ENCODE measurements around the gene PARVA. TPM values are rescaled to one million over a fixed set of nuclear protein-coding genes. Genes with fewer than 3 reads are reported as not detected.

Gene PARVA
- total RNA-seq, 1 experiment from 2014 or later, result not detected

DNA sequence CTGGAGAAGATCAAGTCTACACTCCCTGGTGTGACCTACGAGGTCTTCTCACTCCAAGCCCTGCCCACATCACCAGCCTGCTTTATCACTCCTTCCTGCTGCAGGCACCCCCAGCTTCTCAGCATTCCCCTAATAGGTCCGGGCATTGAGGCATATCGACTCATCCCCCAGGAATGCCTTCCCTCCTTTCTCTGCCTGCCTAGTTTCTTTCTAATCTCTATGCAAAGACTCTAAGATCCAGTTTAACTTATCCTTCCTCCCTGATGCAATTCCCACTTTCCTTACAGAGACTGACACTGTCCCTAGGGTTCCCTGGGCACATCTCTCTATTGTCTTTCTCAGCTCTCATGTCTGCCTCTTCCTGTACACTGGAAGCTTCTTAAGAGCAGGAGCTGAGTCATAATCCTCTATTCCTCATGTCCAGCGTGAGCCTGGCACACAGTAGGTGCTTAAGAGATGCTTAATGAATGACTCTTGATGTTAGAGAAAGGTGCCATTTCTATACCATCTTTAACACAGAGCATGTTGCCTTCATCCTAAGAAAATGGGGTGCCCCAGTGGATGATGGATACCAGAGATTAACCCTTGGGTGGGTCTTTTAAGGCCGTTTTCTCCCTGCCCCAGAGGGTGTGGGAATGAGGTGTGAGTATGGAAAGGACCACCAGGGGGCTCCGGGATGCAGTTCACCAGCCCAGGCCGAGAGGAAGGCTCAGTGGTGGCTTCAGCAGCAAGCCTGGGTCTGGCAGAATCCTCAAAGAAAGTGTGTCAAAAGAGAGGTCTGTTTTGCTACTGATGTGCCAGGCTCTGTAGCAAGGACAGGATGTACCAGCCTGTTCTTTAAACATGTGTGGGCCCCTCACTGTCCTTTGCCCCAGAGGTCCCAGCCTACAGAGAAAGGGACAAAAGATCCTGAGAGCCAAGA is 34.7 kb downstream of the PARVA start:
- Histone ChIP-seq H3K36me3 (ENCODE audit: insufficient read depth, low read length) (no peaks in the 10 kb centered on the region), H3K4me1 (ENCODE audit: low read length) (no peaks in the 10 kb centered on the region), H3K27ac (ENCODE audit: low read length) (no peak overlapping the region), H3K9me3 (ENCODE audit: low read length) (no peaks in the 10 kb centered on the region), H3K9ac (ENCODE audit: low read length) (no peak overlapping the region), H3K27me3 (ENCODE audit: low read length) (no peaks in the 10 kb centered on the region), H3K4me3 (ENCODE audit: low read length) (no peak overlapping the region), H3K79me2 (ENCODE audit: low read length) (no peaks in the 10 kb centered on the region), H3K9me2 (replicated peaks; ENCODE audit: insufficient read depth, low read length) (no peaks in the 10 kb centered on the region), H4K20me1 (ENCODE audit: insufficient read depth, low read depth, low read length) (no peaks in the 10 kb centered on the region), H2AFZ (ENCODE audit: low read length) (no peak overlapping the region), H3K4me2 (ENCODE audit: low read depth, low read length, poor library complexity, severe bottlenecking) (no peak overlapping the region)
- peak; percentile 81 for DNase-seq

DNA sequence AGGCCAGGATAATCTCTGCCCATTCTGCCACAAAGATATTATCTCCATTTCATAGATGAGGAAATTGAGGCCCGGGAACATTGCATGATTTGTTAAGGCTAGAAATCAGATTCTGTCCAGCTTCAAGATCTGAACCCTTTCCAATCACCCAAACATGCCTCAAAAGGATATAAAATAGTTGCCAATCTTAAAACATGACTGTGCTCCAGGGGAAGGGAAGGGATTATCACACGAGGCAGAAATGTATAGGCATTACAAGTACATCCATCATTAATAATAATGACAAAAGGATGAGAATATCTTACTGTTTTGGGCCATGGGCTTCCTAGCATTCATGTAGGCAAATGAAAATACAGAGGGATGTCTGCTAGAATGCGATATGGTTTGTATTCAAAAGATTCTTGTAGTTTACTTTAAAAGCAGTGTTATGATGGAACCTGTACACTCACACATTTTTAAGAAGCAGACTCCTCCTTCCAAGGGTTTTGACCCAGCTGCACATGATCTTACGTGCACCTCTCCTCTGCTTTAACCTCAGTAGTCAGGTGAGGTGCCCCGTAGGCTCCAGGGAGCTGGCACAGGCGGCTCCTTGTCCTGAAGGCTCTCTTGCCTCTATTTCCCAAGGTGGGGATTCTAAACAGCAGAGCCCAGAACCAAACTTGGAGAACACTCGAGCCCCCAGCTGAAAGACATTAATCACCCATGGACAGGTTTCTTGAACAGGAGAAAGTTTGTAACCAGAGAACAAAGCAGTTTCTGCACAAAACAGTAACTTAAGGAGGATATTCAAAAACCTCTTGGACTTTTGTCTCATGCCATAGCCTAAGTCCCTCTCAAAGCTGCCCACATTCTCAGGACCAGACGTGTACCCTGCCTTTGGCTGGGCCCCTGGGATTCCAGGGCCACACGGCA is 36.0 kb downstream of the PARVA start:
- H3K4me1 ChIP-seq (ENCODE audit: low read length), result no peaks in the 10 kb centered on the region
- no peaks in the 10 kb centered on the region for H3K9me2 ChIP-seq (replicated peaks; ENCODE audit: insufficient read depth, low read length)
- H3K4me3 ChIP-seq (ENCODE audit: low read length), result no peak overlapping the region
- no peaks in the 10 kb centered on the region for H3K27me3 ChIP-seq (ENCODE audit: low read length)
- no peaks in the 10 kb centered on the region for H4K20me1 ChIP-seq (ENCODE audit: insufficient read depth, low read depth, low read length)
- no peaks in the 10 kb centered on the region for H3K79me2 ChIP-seq (ENCODE audit: low read length)
- no peak overlapping the region for H3K4me2 ChIP-seq (ENCODE audit: low read depth, low read length, poor library complexity, severe bottlenecking)
- H3K9ac ChIP-seq (ENCODE audit: low read length), result no peak overlapping the region
- H3K9me3 ChIP-seq (ENCODE audit: low read length), result no peaks in the 10 kb centered on the region
- no peak overlapping the region for H3K27ac ChIP-seq (ENCODE audit: low read length)
- DNase-seq, result no peak
- H3K36me3 ChIP-seq (ENCODE audit: insufficient read depth, low read length), result no peaks in the 10 kb centered on the region
- peak overlapping the region; percentile 26; the same call in 1 of the 2 replicates for H2AFZ ChIP-seq (ENCODE audit: low read length)

DNA sequence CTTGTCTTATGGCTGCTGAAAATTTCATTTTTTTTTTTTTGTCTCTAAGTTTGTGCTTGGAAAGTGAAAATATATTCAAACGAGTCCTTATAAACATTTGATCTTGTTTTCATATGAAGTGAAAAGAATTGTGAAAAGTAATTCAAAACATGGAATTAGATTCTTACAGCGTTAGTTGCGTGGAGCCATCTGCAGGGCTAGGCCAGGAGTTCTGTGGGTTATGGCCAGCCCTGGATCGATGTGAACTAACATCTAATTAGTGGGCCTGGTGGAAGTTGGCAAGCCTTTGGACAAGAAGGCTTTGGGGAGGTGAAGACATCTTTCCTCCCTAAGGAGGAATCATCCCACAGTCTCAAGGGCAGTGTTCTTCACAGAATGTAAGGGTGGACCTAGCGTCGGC is 37.2 kb downstream of the PARVA start:
- no peaks in the 10 kb centered on the region for H3K27me3 ChIP-seq (ENCODE audit: low read length)
- H3K4me3 ChIP-seq (ENCODE audit: low read length), result no peak overlapping the region
- H3K4me2 ChIP-seq (ENCODE audit: low read depth, low read length, poor library complexity, severe bottlenecking), result no peak overlapping the region
- no peaks in the 10 kb centered on the region for H3K79me2 ChIP-seq (ENCODE audit: low read length)
- no peaks in the 10 kb centered on the region for H3K36me3 ChIP-seq (ENCODE audit: insufficient read depth, low read length)
- DNase-seq, result no peak
- no peaks in the 10 kb centered on the region for H4K20me1 ChIP-seq (ENCODE audit: insufficient read depth, low read depth, low read length)
- H3K9me3 ChIP-seq (ENCODE audit: low read length), result no peaks in the 10 kb centered on the region
- no peak overlapping the region for H3K9ac ChIP-seq (ENCODE audit: low read length)
- H2AFZ ChIP-seq (ENCODE audit: low read length), result no peak overlapping the region
- H3K4me1 ChIP-seq (ENCODE audit: low read length), result no peaks in the 10 kb centered on the region
- no peaks in the 10 kb centered on the region for H3K9me2 ChIP-seq (replicated peaks; ENCODE audit: insufficient read depth, low read length)
- no peak overlapping the region for H3K27ac ChIP-seq (ENCODE audit: low read length)

- Histone ChIP-seq H3K27ac (ENCODE audit: low read length) (no peak overlapping the region), H3K4me3 (ENCODE audit: low read length) (no peak overlapping the region), H3K79me2 (ENCODE audit: low read length) (no peaks in the 10 kb centered on the region), H3K36me3 (ENCODE audit: insufficient read depth, low read length) (no peaks in the 10 kb centered on the region), H3K4me2 (ENCODE audit: low read depth, low read length, poor library complexity, severe bottlenecking) (no peak overlapping the region), H4K20me1 (ENCODE audit: insufficient read depth, low read depth, low read length) (no peaks in the 10 kb centered on the region), H3K4me1 (ENCODE audit: low read length) (no peaks in the 10 kb centered on the region), H3K9me2 (replicated peaks; ENCODE audit: insufficient read depth, low read length) (no peaks in the 10 kb centered on the region), H3K9me3 (ENCODE audit: low read length) (no peaks in the 10 kb centered on the region), H3K27me3 (ENCODE audit: low read length) (no peaks in the 10 kb centered on the region), H3K9ac (ENCODE audit: low read length) (no peak overlapping the region), H2AFZ (ENCODE audit: low read length) (no peak overlapping the region)
- DNase-seq, result no peak
Measured at GRCh38 chr11:12415342-12415966, 38.1 kb downstream of the PARVA start.

DNA sequence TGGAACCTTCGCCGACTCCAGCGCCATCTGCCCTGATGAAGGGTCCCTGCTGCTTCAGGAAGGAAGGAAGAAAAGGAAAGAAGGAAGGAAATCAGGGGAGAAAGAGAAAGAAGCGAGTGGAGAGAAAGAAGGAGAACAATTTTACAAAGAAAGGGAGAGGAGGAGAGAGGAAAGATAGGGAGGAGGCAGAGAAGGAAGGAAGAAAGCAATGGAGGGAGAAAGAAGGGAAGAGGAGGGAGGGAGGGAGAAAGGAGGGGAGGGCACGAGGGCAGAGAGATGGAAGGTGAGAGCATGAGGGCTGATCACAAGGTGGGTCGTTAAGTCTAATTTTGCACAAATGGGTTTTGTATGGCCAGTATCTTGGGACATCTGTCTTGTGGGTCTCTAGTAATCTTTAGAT is 39.2 kb downstream of the PARVA start:
- Histone ChIP-seq H2AFZ (ENCODE audit: low read length) (no peak overlapping the region), H3K27ac (ENCODE audit: low read length) (no peak overlapping the region), H3K9ac (ENCODE audit: low read length) (no peak overlapping the region), H3K9me2 (replicated peaks; ENCODE audit: insufficient read depth, low read length) (no peaks in the 10 kb centered on the region), H3K36me3 (ENCODE audit: insufficient read depth, low read length) (no peaks in the 10 kb centered on the region), H3K27me3 (ENCODE audit: low read length) (no peaks in the 10 kb centered on the region), H3K4me3 (ENCODE audit: low read length) (no peak overlapping the region), H3K79me2 (ENCODE audit: low read length) (no peaks in the 10 kb centered on the region), H3K4me2 (ENCODE audit: low read depth, low read length, poor library complexity, severe bottlenecking) (no peak overlapping the region), H3K4me1 (ENCODE audit: low read length) (no peaks in the 10 kb centered on the region), H4K20me1 (ENCODE audit: insufficient read depth, low read depth, low read length) (no peaks in the 10 kb centered on the region), H3K9me3 (ENCODE audit: low read length) (no peaks in the 10 kb centered on the region)
- DNase-seq, result no peak

- H3K27me3 ChIP-seq (ENCODE audit: low read length), result no peaks in the 10 kb centered on the region
- H3K79me2 ChIP-seq (ENCODE audit: low read length), result no peaks in the 10 kb centered on the region
- no peak overlapping the region for H3K4me3 ChIP-seq (ENCODE audit: low read length)
- no peaks in the 10 kb centered on the region for H3K4me1 ChIP-seq (ENCODE audit: low read length)
- no peaks in the 10 kb centered on the region for H3K9me2 ChIP-seq (replicated peaks; ENCODE audit: insufficient read depth, low read length)
- H2AFZ ChIP-seq (ENCODE audit: low read length), result no peak overlapping the region
- H3K4me2 ChIP-seq (ENCODE audit: low read depth, low read length, poor library complexity, severe bottlenecking), result no peak overlapping the region
- no peak for DNase-seq
- H4K20me1 ChIP-seq (ENCODE audit: insufficient read depth, low read depth, low read length), result no peaks in the 10 kb centered on the region
- no peaks in the 10 kb centered on the region for H3K9me3 ChIP-seq (ENCODE audit: low read length)
- no peaks in the 10 kb centered on the region for H3K36me3 ChIP-seq (ENCODE audit: insufficient read depth, low read length)
- H3K27ac ChIP-seq (ENCODE audit: low read length), result no peak overlapping the region
- H3K9ac ChIP-seq (ENCODE audit: low read length), result no peak overlapping the region
Measured at GRCh38 chr11:12417691-12418611, 40.6 kb downstream of the PARVA start.

- no peaks in the 10 kb centered on the region for H3K79me2 ChIP-seq (ENCODE audit: low read length)
- H3K9ac ChIP-seq (ENCODE audit: low read length), result no peak overlapping the region
Measured at GRCh38 chr11:12420040-12420439, 42.7 kb downstream of the PARVA start.

More at GRCh38 chr11:12420040-12420439, 42.7 kb downstream of the PARVA start:
- H2AFZ ChIP-seq (ENCODE audit: low read length), result no peak overlapping the region
- H3K9me2 ChIP-seq (replicated peaks; ENCODE audit: insufficient read depth, low read length), result no peaks in the 10 kb centered on the region
- no peaks in the 10 kb centered on the region for H3K4me1 ChIP-seq (ENCODE audit: low read length)
- H3K36me3 ChIP-seq (ENCODE audit: insufficient read depth, low read length), result no peaks in the 10 kb centered on the region
- no peak overlapping the region for H3K27ac ChIP-seq (ENCODE audit: low read length)
- H3K4me2 ChIP-seq (ENCODE audit: low read depth, low read length, poor library complexity, severe bottlenecking), result no peak overlapping the region
- no peaks in the 10 kb centered on the region for H4K20me1 ChIP-seq (ENCODE audit: insufficient read depth, low read depth, low read length)
- H3K27me3 ChIP-seq (ENCODE audit: low read length), result no peaks in the 10 kb centered on the region
- H3K4me3 ChIP-seq (ENCODE audit: low read length), result no peak overlapping the region
- DNase-seq, result no peak
- no peaks in the 10 kb centered on the region for H3K9me3 ChIP-seq (ENCODE audit: low read length)
